K562 (cell line): ENCODE measurements around the gene ZNF598. TPM values are rescaled to one million over a fixed set of nuclear protein-coding genes. Genes with fewer than 3 reads are reported as not detected.

Source experiments
- ATAC-seq: fragments of 200-7000 bp; cut with Tn5 transposase; 3 replicates; pipeline ENCODE4 v1.9.1; 2020; ENCODE audit warnings: moderate library complexity
- BruUV-seq: library from RNA; stranded (reverse); fragments of 400-500 nt; replicated peaks from 2 replicates; lab custom pipeline; 2021; lab: Mats Ljungman, UMichigan
- CTCF ChIA-PET: fragments of 300-600 bp; formaldehyde crosslinking; extraction: SDS; loops from one replicate; lab custom pipeline; 2021; ENCODE audit warnings: low intra/inter-chr PET ratio; lab: Yijun Ruan, JAX
- POLR2A ChIA-PET: fragments of 300-600, 350-650 bp; sonication (Branson Sonifier 250); formaldehyde crosslinking; extraction: SDS; loops from one replicate; lab custom pipeline; 2021; ENCODE audit warnings: antibody characterized with exemption, inconsistent platforms; lab: Yijun Ruan, JAX
- DNase-seq, 4 experiments: peaks; one replicate each; pipeline versions ENCODE4 v3.0.0 to v3.0.0-alpha.2; 2011 to 2018; ENCODE audit warnings: low spot score in 3 of 4, mixed read lengths in 3 of 4; ENCODE audit errors: extremely low read depth in 1 of 4
- FAIRE-seq: peaks from 2 replicates; lab custom pipeline; 2011; peaks lifted over from hg19 to GRCh38; lab: Jason Lieb, UNC
- H2AFZ ChIP-seq: 2 replicates; pipeline ENCODE4 v1.6.0; 2011; ENCODE audit warnings: low read depth, low read length, control low read depth, inconsistent platforms
- H3K27ac ChIP-seq: fragments of 200-600 bp; 3 replicates; pipeline ENCODE4 v1.8.0; 2011; ENCODE audit warnings: low read depth, mild to moderate bottlenecking, control low read depth, inconsistent platforms, low read length, moderate library complexity, mixed read lengths; ENCODE audit errors: extremely low read depth
- H3K27me3 ChIP-seq, 2 experiments: fragments of 300-600 bp in 1 of 2; 2 replicates in 1 of 2; 3 replicates in 1 of 2; pipeline versions ENCODE4 v1.6.0 to v1.8.0; 2011; ENCODE audit warnings: inconsistent platforms in 2 of 2, low read length in 2 of 2, mild to moderate bottlenecking in 1 of 2, mixed read lengths in 1 of 2, moderate library complexity in 1 of 2; ENCODE audit not compliant: control insufficient read depth in 2 of 2, insufficient read depth in 2 of 2
- H3K36me3 ChIP-seq: fragments of 300-600 bp; 3 replicates; pipeline ENCODE4 v1.8.0; 2011; ENCODE audit warnings: mild to moderate bottlenecking, low read length, inconsistent platforms; ENCODE audit not compliant: control insufficient read depth, insufficient read depth
- H3K4me1 ChIP-seq, 2 experiments: fragments of 200-600 bp in 1 of 2; replicated peaks in 1 of 2; 2 replicates in 1 of 2; 3 replicates in 1 of 2; pipeline versions ENCODE4 v1.5.1 to v1.8.0; 2011; ENCODE audit warnings: inconsistent platforms in 2 of 2, low read length in 2 of 2, mild to moderate bottlenecking in 1 of 2, mixed read lengths in 1 of 2, moderate library complexity in 1 of 2; ENCODE audit not compliant: control insufficient read depth in 2 of 2, insufficient read depth in 2 of 2
- H3K4me2 ChIP-seq: 2 replicates; pipeline ENCODE4 v1.6.1; 2011; ENCODE audit warnings: low read length, control low read depth, inconsistent platforms, mixed read lengths; ENCODE audit not compliant: insufficient read depth
- H3K4me3 ChIP-seq: fragments of 200-600 bp; sonication (generic), shearing (Covaris generic); 2 replicates; pipeline ENCODE4 v1.5.1; 2016; ENCODE audit warnings: control low read depth, inconsistent platforms
- H3K79me2 ChIP-seq: fragments of 200-600 bp; 3 replicates; pipeline ENCODE4 v1.8.0; 2011; ENCODE audit warnings: low read length, inconsistent platforms; ENCODE audit not compliant: control insufficient read depth, insufficient read depth
- H3K9ac ChIP-seq, 2 experiments: 2 replicates each; pipeline versions ENCODE4 v1.6.0 to v1.6.1; 2011; ENCODE audit warnings: low read depth in 2 of 2, low read length in 2 of 2, control low read depth in 1 of 2, inconsistent platforms in 1 of 2, mild to moderate bottlenecking in 1 of 2, mixed read lengths in 1 of 2; ENCODE audit not compliant: insufficient read depth in 1 of 2
- H3K9me1 ChIP-seq: one replicate; pipeline ENCODE4 v1.6.0; 2011; ENCODE audit warnings: inconsistent platforms, mild to moderate bottlenecking, low read length, moderate library complexity; ENCODE audit not compliant: control insufficient read depth, insufficient read depth
- H3K9me3 ChIP-seq: replicated peaks from 2 replicates; pipeline ENCODE4 v1.5.1; 2011; ENCODE audit warnings: low read depth, low read length, inconsistent platforms; ENCODE audit not compliant: control insufficient read depth, insufficient read depth
- H4K20me1 ChIP-seq: replicated peaks from 2 replicates; pipeline ENCODE4 v1.6.1; 2011; ENCODE audit warnings: low read length, inconsistent platforms, mixed read lengths; ENCODE audit not compliant: control insufficient read depth, insufficient read depth
- C11orf30 ChIP-seq: fragments of 450-650 bp; IDR thresholded peaks from 2 replicates; pipeline ENCODE4 v1.6.1; 2016; ENCODE audit warnings: low read depth, mild to moderate bottlenecking
- CBX3 ChIP-seq, 2 experiments: IDR thresholded peaks; 1 replicate in 1 of 2; 2 replicates in 1 of 2; pipeline ENCODE4 v1.6.1; 2012; ENCODE audit warnings: inconsistent platforms in 2 of 2, low read length in 2 of 2, borderline replicate concordance in 1 of 2, control low read depth in 1 of 2
- DLX4 ChIP-seq: fragments of 250-450 bp; sonication (Bioruptor Pico); IDR thresholded peaks from 2 replicates; pipeline ENCODE4 v1.6.1; 2021; ENCODE audit warnings: mild to moderate bottlenecking
- HMGXB4 ChIP-seq: sonication (generic); formaldehyde crosslinking; IDR thresholded peaks from 2 replicates; pipeline ENCODE4 v1.8.1; 2023; ENCODE audit warnings: mild to moderate bottlenecking, missing genetic modification reagents
- HNRNPLL ChIP-seq: fragments of 200-400 bp; formaldehyde crosslinking; IDR thresholded peaks from 2 replicates; pipeline ENCODE4 v1.6.1; 2017; ENCODE audit warnings: low read length, low read depth, mild to moderate bottlenecking; ENCODE audit not compliant: poor library complexity, severe bottlenecking
- RFX5 ChIP-seq: IDR thresholded peaks from 2 replicates; pipeline ENCODE4 v1.6.1; 2011; ENCODE audit warnings: low read depth, mild to moderate bottlenecking, improper control_type of control experiment, low read length
- SNIP1 ChIP-seq: fragments of 450-650 bp; IDR thresholded peaks from 2 replicates; pipeline ENCODE4 v1.7.1; 2017; ENCODE audit warnings: low read depth, mild to moderate bottlenecking
- SPI1 ChIP-seq: IDR thresholded peaks from 2 replicates; pipeline ENCODE4 v1.6.1; 2011; ENCODE audit warnings: low read depth, low read length, control low read depth, borderline replicate concordance
- STAT5A ChIP-seq: IDR thresholded peaks from 2 replicates; pipeline ENCODE4 v1.6.1; 2012; ENCODE audit warnings: low read length, inconsistent platforms, borderline replicate concordance
- ZBTB17 ChIP-seq: fragments of 450-650 bp; formaldehyde crosslinking; IDR thresholded peaks from 2 replicates; pipeline ENCODE4 v1.4.0; 2020; ENCODE audit warnings: mild to moderate bottlenecking
- ZFP30 ChIP-seq: fragments of 250-450 bp; sonication (Bioruptor Pico); IDR thresholded peaks from 2 replicates; pipeline ENCODE4 v1.8.0; 2022; ENCODE audit warnings: moderate library complexity, mild to moderate bottlenecking, inconsistent platforms, borderline replicate concordance
- ZNF696 ChIP-seq: fragments of 250-450 bp; sonication (Bioruptor Pico); conservative IDR thresholded peaks from 2 replicates; pipeline ENCODE4 v1.4.0; 2020; ENCODE audit warnings: mild to moderate bottlenecking, moderate library complexity
- ZNF785 ChIP-seq: fragments of 250-450 bp; sonication (Bioruptor Pico); IDR thresholded peaks from 2 replicates; pipeline ENCODE4 v1.4.0; 2020; ENCODE audit warnings: mild to moderate bottlenecking
- ZSCAN29 ChIP-seq: fragments of 450-650 bp; IDR thresholded peaks from 2 replicates; pipeline ENCODE4 v1.6.1; 2017
- WGBS: fragments of 100-300 bp; shearing (Covaris generic); methylation state at CpG from one replicate; pipeline ENCODE4 v1.1.6; 2016; ENCODE audit warnings: low coverage, mixed read lengths; ENCODE audit not compliant: insufficient coverage; ENCODE audit errors: missing lambda C conversion rate; 5-methylcytosine and 5-hydroxymethylcytosine counted together
- in situ Hi-C: fragments of 300-500 bp; cut with MboI; formaldehyde crosslinking; loops from 4 replicates; pipeline ENCODE4 v1.15.0; 2018; ENCODE audit warnings: inconsistent platforms, mixed read lengths
- intact Hi-C: fragments of 100-400 bp; cut with micrococcal nuclease; formaldehyde crosslinking; loops from 2 replicates; pipeline ENCODE4 v1.14.2; 2022
- polyA plus RNA-seq, 8 experiments: library from polyadenylated mRNA; depleted of rRNA in 4 of 8; stranded (reverse) in 5 of 8; unstranded in 3 of 8; fragments of >200 nt; fragmentation: Nextera tagmentation in 2 of 8; fragmentation: Illumina TruSeq in 1 of 8; extraction: Ambion mirVana in 2 of 8; extraction: Trizol in 1 of 8; gene quantifications; 2 replicates each; pipeline versions ENCODE4 v1.2.1 to v1.2.3, GENCODE V29; 2011 to 2014; ENCODE audit warnings: inconsistent platforms in 1 of 8, missing spikeins in 1 of 8
- total RNA-seq, 7 experiments: library from RNA; depleted of rRNA in 6 of 7; stranded (reverse); fragments of >200 nt in 6 of 7; fragmentation: Illumina TruSeq in 2 of 7; extraction: Trizol in 2 of 7; gene quantifications; 2 replicates each; pipeline versions ENCODE4 v1.2.1 to v1.2.3, GENCODE V29; 2011 to 2021; ENCODE audit warnings: low replicate concordance in 1 of 7

The ZNF598 gene
- total and polyA plus RNA-seq, 9 of the 15 experiments (the other 6 are each of a cell fraction or from before 2014, with no cell fraction given) = 0.11 to 115 (median 29.6) TPM

- peaks cover 7% of the 10 kb centered on the region; the same call in 1 of the 3 replicates for H3K36me3 ChIP-seq
- FAIRE-seq (no peak), ATAC-seq (no peak), DNase-seq (no peak)
- H3K79me2 ChIP-seq = peaks cover 25% of the 10 kb centered on the region
- H2AFZ ChIP-seq = no peak overlapping the region
- H3K9me3 ChIP-seq = no peaks in the 10 kb centered on the region
- H3K27me3 ChIP-seq = no peaks in the 10 kb centered on the region
- H3K9me1 ChIP-seq = peaks cover 3% of the 10 kb centered on the region
- intact Hi-C loops (no loop called here), in situ Hi-C loops (no loop called here)
- 0 out of 4 replicates have a peak overlapping the region, but pooled peaks of 1 of the 2 experiments have one; percentile 26 for H3K9ac ChIP-seq
- TF ChIP-seq STAT5A = no peak
- no peak for TF ChIP-seq SPI1
- TF ChIP-seq ZSCAN29 = no peak
- no peak for TF ChIP-seq ZFP30 (CRISPR knock-in tag)
- TF ChIP-seq ZBTB17 (CRISPR knock-in tag) = no peak
- TF ChIP-seq ZNF785 (CRISPR knock-in tag) = no peak
- no peak for TF ChIP-seq C11orf30
- TF ChIP-seq HNRNPLL = no peak
- TF ChIP-seq CBX3 (IDR thresholded peaks at IDR 0.05; ENCODE audit: borderline replicate concordance in 1 of 2, low read length in 2 of 2) = no peak
- TF ChIP-seq RFX5 = no peak
- no peak for TF ChIP-seq DLX4 (CRISPR knock-in tag)
- TF ChIP-seq HMGXB4 = no peak
- no peak for TF ChIP-seq ZNF696 (CRISPR knock-in tag)
- TF ChIP-seq SNIP1 = no peak
- peaks cover 25 to 86% of the 10 kb centered on the region in 2 experiments for H3K4me1 ChIP-seq
- 79% methylated on average over 8 of the region's 11 CpGs for WGBS
- no peak overlapping the region for H3K4me3 ChIP-seq
- ChIA-PET CTCF (no interaction called here), POLR2A (interaction anchor here (0.6 to 1.5 kb wide), 3 partner anchors 49 to 1087 kb away, joined by 3 to 6 read pairs (median 4); partner anchors contain the start of gene TRAF7)
- H4K20me1 ChIP-seq = 0 out of 2 replicates have a peak, but pooled peaks cover 7% of the 10 kb centered on the region
- no TSS peak for BruUV-seq
- H3K4me2 ChIP-seq = no peak overlapping the region
- H3K27ac ChIP-seq = no peak overlapping the region
These were observed 21.5 kb upstream of the ZNF598 start for GRCh38 chr16:2031081-2031577.
